Testis (tissue), 3 donors: ENCODE results near the gene JAKMIP2. TPM values are rescaled to one million over a fixed set of nuclear protein-coding genes. Genes with fewer than 3 reads are reported as not detected.

ENCODE experiments used
- DNase-seq: peaks from one replicate; pipeline ENCODE4 v3.0.0-alpha.2; 2019
- H3K27ac ChIP-seq, 2 donors: fragments of 200-600 bp; sonication (generic); one replicate each; pipeline ENCODE4 v1.5.1; 2019
- H3K27me3 ChIP-seq: fragments of 200-600 bp; sonication (generic); one replicate; pipeline ENCODE4 v1.5.1; 2019
- H3K36me3 ChIP-seq: fragments of 200-600 bp; sonication (generic); one replicate; pipeline ENCODE4 v1.5.1; 2017; ENCODE audit warnings: low read depth; ENCODE audit errors: missing control alignments
- H3K4me1 ChIP-seq: fragments of 200-600 bp; sonication (generic); one replicate; pipeline ENCODE4 v1.5.1; 2019
- H3K4me3 ChIP-seq, 2 donors: fragments of 200-600 bp; sonication (generic); one replicate each; pipeline ENCODE4 v1.5.1; 2017 to 2019
- H3K9me3 ChIP-seq: fragments of 200-600 bp; sonication (generic); one replicate; pipeline ENCODE4 v1.5.1; 2017
- CTCF ChIP-seq, 3 experiments: fragments of 450-650 bp in 2 of 3; fragments of 200-600 bp in 1 of 3; sonication (generic) in 1 of 3; IDR thresholded peaks; one replicate each; pipeline ENCODE4 v1.5.1; 2016 to 2019; ENCODE audit warnings: antibody characterized with exemption in 3 of 3, mild to moderate bottlenecking in 2 of 3, moderate library complexity in 1 of 3
- POLR2A ChIP-seq: fragments of 450-650 bp; IDR thresholded peaks from one replicate; pipeline ENCODE4 v1.6.1; 2017; ENCODE audit warnings: antibody characterized with exemption, mild to moderate bottlenecking, moderate library complexity
- WGBS, 2 donors: methylation state at CpG; one replicate each; pipeline ENCODE4 v1.1.5; 2018; 5-methylcytosine and 5-hydroxymethylcytosine counted together
- intact Hi-C: fragments of 100-400 bp; cut with DNase I; formaldehyde crosslinking; loops from one replicate; pipeline ENCODE4 v1.15.1; 2023; ENCODE audit warnings: low total_unique reads
- polyA plus RNA-seq: library from polyadenylated mRNA; stranded (reverse); fragments of 350-450 nt; fragmentation: Illumina TruSeq; extraction: RNeasy Lipid Tissue Mini Kit (QIAGEN cat#74804); gene quantifications from one replicate; pipeline ENCODE4 v1.2.3, GENCODE V29; 2014; ENCODE audit warnings: low read depth, low replicate concordance; ENCODE audit not compliant: insufficient read depth
- total RNA-seq, 2 donors: library from RNA; depleted of rRNA; stranded (reverse); fragments of >200 nt; gene quantifications; one replicate each; pipeline ENCODE4 v1.2.3, GENCODE V29; 2016

JAKMIP2 gene
- total and polyA plus RNA-seq, 3 donors from 2014 or later = 1.7 to 7.7 (median 3.4) TPM

- no peaks in the 10 kb centered on the region for H3K27me3 ChIP-seq
- WGBS, 2 donors = 30 to 46% methylated on average over 2 of the region's 2 CpGs
- intact Hi-C loops = no loop called here
Measured at GRCh38 chr5:147560718-147561331, 221.7 kb downstream of the JAKMIP2 start.

GRCh38 chr5:147559749-147560148 is 222.8 kb downstream of the JAKMIP2 start:
- no peak for DNase-seq
- intact Hi-C loops = loop anchor here (10.0 kb wide), 1 partner anchor 105 kb away; no protein-coding TSS in a partner anchor
- no peaks in the 10 kb centered on the region for H3K27me3 ChIP-seq
- no peaks in the 10 kb centered on the region for H3K9me3 ChIP-seq
- TF ChIP-seq CTCF (IDR thresholded peaks at IDR 0.05) (no peak), POLR2A (no peak)
- peaks cover 5% of the 10 kb centered on the region for H3K4me1 ChIP-seq
- H3K36me3 ChIP-seq = no peaks in the 10 kb centered on the region
- 69 to 77% methylated on average over 2 of the region's 2 CpGs for WGBS, 2 donors
- H3K4me3 ChIP-seq = no peak overlapping the region
- H3K27ac ChIP-seq = no peak overlapping the region

More at GRCh38 chr5:147560718-147561331, 221.7 kb downstream of the JAKMIP2 start:
- DNase-seq = no peak
- TF ChIP-seq CTCF (IDR thresholded peaks at IDR 0.05) (no peak), POLR2A (no peak)
- Histone ChIP-seq H3K27ac (peak overlapping the region; percentile 8 to 43), H3K4me1 (no peaks in the 10 kb centered on the region), H3K4me3 (no peak overlapping the region), H3K36me3 (no peaks in the 10 kb centered on the region), H3K9me3 (no peaks in the 10 kb centered on the region)

GRCh38 chr5:147558826-147559225 is 223.7 kb downstream of the JAKMIP2 start:
- WGBS, 2 donors = 33 to 38% methylated on average over 2 of the region's 2 CpGs
- Histone ChIP-seq H3K27ac (peak overlapping the region in 1 of 2 donors; percentile 0), H3K4me3 (no peak overlapping the region), H3K36me3 (no peaks in the 10 kb centered on the region), H3K4me1 (peaks cover 5% of the 10 kb centered on the region), H3K27me3 (no peaks in the 10 kb centered on the region), H3K9me3 (no peaks in the 10 kb centered on the region)
- TF ChIP-seq CTCF (IDR thresholded peaks at IDR 0.05) (peak; percentile 33 to 44 (median 43)), POLR2A (no peak)
- DNase-seq = peak; percentile 46
- intact Hi-C loops = loop anchor here (10.0 kb wide), 1 partner anchor 104 kb away; no protein-coding TSS in a partner anchor

GRCh38 chr5:147557876-147558745 is 224.4 kb downstream of the JAKMIP2 start:
- Histone ChIP-seq H3K4me3 (no peak overlapping the region), H3K27ac (peak overlapping the region in 1 of 2 donors; percentile 0), H3K9me3 (no peaks in the 10 kb centered on the region), H3K4me1 (peaks cover 5% of the 10 kb centered on the region), H3K27me3 (no peaks in the 10 kb centered on the region), H3K36me3 (no peaks in the 10 kb centered on the region)
- TF ChIP-seq POLR2A = no peak
- TF ChIP-seq CTCF (IDR thresholded peaks at IDR 0.05) = no peak
- intact Hi-C loops = loop anchor here (10.0 kb wide), 1 partner anchor 103 kb away; no protein-coding TSS in a partner anchor
- 71 to 78% methylated on average over 8 of the region's 8 CpGs for WGBS, 2 donors
- DNase-seq = no peak
